Activated T-cell treated with anti-CD3 and anti-CD28 coated beads for 48 hours (primary cell): Measurements from ENCODE around the gene LRG1.
"Not testable (repeated sequence)": the region's sequence is repeated elsewhere in the genome, so short reads cannot be mapped to it uniquely, and the experiment has no call there.

ENCODE experiments used
- DNase-seq: peaks from one replicate; pipeline ENCODE4 v3.0.0-alpha.2; 2020; ENCODE audit warnings: low read depth

LRG1 gene

DNA sequence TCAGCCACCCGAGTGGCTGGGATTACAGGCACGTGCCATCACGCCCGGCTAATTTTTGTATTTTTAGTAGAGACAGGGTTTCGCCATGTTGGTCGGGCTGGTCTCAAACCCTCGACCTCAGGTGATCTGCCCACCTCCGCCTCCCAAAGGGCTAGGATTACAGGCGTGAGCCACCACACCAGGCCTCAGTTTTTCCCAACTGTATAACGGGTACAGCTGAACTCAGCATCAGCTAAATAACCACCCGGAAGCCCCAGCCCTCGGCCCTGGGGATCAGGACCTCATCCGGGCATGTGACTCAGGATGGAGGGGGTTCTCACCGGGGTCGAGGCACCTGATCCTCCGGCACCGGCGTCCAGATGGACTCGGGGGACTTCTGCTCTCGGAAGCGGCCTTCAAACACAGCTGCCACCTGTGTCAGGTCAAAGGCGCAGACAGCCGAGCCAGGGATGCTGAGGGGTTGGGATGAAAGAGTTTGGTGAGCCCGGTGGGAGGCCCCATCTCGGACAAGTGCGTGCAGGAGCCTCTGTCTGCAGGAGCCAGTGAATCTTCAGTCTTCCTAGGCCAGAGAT lies 10.7 kb upstream of the LRG1 start:
- DNase-seq, result no peak

DNA sequence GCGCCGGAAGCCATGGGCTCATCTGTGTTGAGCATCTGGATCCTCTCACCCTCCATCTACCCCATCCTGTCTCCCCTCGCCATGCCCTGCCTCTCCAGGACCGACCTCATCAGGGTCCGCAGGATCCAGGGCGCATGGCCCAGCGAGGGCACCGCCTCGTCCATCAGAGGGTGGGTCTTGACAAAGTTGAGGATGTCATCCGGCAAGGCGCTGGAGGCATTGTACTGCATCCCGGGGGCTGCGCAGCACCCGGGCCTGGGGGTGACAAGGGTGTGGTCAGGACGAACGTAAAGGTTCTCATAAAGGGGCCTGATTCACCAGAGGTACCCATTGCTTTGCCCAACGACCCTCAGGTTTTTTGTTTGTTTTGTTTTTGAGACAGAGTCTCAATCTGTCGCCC lies 10.2 kb upstream of the LRG1 start:
- no peak for DNase-seq

DNA sequence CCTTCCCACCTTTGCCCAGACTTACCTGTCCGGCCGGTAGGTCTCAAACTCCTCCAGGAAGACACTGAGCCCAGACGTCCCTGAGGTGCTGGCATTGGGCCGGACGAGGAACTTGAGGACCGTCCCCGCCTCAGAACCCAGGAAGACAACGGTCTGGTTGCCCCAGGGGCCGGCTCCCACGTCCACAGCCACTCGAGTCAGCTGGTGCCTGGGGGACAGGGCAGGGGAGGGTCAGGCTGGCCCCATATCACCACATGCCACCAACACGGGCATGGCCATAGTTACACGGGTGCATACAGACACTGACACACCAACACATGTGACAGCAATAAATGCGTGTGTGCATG lies 8.4 kb upstream of the LRG1 start:
- no peak for DNase-seq

DNA sequence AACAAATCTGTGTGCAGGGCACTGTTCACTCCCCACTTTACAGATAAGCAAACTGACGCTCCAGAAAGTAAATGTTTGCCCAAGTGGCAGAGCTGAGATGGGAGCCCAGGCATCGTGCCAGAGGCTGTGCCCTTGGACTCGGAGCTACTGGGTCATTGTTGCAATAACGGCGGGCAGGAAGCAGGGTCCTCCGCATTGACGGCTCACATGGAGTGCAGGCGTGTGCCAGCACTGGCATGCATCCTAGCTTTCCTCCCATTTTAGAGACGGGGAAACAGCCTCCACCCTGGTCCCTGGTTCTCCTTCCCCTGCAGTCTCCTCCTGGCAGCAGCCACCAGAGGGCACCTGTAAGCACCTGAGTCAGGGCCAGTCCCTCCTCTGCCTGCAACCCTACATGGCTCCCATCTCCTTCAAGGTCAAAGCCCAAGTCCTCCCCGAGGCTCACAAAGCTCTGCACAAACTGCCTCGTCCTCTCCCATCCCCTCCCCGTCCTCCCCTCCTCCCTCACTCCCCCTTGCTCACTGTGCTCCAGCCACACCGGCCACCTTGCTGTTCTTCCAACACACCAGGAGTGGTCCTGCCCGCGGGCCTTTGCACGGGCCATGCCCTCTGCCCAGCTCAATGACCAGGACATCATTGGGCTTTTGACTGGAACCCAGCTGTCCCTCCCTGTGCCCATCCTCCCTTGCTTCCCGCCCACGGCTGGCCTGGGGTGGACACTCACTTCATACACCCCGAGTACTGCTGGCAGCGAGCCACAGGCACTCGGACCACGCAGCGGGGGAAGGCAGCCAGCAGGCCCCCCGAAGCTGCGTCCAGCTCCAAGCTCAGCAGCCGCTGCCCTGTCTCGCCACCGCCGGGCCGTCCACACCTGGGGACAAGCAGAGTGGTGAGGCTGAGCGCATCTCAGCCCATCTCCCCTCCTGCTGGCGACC lies 7.7 kb upstream of the LRG1 start:
- DNase-seq, result peak; percentile 21

DNA sequence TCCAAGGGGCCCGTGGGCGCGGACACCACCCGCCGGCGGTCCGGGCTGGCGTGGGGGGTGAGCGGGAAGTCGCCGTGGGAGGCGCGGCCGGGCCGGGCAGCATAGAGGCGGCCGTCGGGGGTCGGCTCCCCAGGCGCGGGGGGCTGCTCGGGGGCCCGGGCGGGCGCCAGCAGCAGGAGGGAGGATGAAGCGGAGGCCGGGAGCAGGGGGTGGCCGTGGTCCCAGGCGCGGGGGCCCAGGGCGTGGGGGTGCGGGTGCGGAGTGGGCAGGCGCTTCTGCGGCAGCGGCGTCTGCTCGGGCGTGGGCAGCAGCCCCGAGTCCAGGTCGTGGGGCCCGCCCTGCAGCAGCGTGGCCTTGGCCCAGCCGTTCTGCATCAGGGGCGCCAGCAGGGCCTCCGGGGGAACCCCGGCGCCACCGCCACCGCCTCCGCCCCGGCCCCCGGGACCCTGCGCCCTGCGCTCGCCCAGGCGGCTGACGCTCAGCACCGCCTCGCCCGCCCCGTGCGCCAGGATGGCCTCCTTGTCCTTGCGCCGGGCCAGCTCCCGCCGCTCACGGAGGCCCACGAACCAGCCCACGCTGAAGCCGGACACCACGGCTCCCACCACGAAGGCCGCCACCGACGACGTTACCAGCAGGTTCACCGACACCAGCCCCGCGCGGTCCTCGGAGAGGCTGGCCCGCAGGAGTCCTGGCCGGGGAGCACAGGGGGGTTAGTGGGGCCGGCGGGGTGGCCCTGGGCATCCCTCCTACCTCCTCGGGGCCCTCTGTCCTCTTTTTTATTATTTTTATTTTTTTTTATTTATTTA lies 4.2 kb upstream of the LRG1 start:
- no peak for DNase-seq

DNA sequence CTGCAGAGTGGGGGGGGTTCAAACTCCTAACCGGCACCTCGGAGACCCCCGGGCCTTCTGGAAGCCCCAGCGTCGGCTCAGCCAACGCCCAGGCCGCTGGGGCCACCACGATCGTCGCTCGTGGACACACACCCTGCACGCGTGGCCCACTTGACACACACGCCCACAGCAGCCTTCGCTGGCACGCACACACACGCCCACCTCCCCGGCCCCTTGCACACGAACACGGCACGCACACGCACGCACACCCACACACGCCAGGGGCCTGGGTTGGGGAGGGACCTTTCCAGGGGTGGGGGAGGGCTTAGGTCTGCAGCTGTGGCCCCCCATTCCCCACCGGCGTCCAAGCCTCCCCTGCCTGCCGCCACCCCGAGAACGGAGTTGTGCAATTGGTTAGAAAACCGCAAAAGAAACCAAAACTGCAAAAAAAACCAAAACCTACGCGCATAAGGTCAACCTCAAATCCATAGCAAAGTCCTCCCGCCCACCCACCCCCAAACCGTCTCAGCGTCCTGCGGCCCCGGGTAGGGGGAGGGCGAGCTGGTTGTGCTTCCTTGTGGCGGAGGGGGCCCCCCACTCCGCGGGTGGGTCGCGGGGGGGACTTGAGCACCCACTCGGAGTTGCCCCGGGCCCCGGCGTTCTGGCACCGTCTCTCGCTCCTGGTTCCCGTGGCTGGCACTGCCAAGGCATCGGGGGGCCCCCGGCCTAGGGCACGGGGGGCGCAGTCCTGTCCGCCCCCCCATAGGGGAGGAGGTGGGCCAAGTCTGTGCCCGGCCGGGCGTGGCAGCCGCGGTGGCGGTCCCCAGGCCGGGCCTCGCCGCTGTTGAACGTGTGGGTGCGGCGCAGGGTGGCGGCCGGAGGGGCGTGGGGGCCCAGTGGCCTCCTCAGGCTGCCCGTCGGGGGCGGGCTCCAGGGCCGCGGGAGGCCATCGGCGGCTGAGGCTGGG lies 3.3 kb upstream of the LRG1 start:
- DNase-seq, result no peak

DNA sequence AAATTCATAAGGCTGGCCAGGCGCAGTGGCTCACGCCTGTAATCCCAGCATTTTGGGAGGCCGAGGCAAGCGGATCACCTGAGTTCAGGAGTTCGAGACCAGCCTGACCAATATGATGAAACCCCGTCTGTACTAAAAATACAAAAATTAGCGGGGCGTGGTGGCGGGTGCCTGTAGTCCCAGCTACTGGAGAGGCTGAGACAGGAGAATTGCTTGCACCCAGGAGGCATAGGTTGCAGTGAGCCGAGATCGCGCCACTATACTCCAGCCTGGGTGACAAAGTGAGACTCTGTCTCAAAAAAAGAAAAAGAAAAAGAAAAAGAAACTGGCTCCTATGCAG lies 1.9 kb upstream of the LRG1 start:
- DNase-seq, result not testable (repeated sequence)

DNA sequence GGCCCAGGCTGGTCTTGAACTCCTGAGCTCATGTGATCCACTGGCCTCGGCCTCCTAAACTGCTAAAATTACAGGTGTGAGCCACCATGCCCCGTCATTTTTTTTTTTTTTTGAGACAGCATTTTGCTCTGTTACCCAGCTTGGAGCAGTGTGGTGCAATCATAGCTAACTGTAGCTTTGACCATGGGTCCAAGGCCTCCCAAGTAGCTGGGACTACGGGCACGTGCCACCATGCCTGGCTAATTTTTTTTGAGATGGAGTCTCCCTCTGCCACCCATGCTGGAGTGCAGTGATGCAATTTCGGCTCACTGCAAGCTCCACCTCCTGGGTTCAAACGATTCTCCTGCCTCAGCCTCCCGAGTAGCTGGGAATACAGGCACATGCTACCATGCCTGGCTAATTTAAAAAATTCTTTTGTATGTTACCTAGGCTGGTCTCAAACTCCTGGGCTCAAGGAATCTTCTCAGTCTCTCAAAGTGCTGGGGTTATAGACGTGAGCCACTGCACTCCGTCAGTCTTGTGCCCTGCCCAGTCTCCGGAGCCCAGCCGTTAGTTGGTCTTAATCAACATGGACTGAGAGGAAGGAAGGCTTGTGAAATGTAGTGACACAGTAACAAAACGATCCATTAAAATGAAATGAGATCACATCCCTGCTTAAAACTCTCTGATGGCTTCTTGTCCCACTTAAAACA lies 1.4 kb upstream of the LRG1 start:
- DNase-seq, result no peak

DNA sequence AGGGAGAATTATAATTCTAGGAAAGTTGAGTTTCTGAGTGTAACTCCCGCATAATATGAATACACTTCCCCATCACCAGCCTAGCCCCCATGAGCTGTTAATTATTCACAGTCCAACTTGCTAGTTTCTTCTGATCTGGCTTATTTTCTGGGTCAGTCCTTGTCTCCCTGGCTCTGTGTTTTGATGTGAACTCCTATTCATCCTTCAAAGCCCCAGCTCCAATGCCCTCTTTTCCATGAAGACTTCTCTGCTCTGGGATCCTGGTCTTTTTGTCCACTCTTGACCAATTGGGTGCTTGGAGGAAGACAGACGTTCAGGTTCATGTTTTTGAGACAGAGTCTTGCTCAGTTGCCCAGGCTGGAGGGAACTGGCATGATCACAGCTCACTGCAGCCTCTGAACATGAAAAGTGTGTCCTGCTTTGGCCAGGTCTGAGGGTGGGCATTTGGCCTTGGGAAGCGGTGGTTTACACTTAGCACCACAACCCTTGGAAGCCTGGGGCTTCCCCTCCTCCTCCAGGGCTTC lies 605 bp downstream of the LRG1 start:
- no peak for DNase-seq

DNA sequence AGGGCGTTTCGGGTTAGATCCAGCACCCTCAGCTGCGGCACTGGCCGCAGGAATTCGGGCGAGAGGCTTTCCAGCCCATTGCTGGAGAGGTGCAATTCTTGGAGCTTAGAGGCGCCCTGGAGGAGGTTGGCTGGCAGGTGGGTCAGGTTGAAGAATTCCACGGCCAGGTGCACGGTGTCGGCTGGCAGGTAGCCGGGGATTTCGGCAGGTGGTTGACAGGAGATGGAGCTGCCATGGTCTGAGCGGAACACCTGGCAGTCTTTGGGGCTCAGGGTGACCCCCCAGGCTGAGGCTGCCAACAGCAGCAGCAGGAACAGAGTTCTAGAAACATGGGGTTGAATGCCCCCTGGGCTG lies 1.3 kb downstream of the LRG1 start:
- DNase-seq, result no peak

DNA sequence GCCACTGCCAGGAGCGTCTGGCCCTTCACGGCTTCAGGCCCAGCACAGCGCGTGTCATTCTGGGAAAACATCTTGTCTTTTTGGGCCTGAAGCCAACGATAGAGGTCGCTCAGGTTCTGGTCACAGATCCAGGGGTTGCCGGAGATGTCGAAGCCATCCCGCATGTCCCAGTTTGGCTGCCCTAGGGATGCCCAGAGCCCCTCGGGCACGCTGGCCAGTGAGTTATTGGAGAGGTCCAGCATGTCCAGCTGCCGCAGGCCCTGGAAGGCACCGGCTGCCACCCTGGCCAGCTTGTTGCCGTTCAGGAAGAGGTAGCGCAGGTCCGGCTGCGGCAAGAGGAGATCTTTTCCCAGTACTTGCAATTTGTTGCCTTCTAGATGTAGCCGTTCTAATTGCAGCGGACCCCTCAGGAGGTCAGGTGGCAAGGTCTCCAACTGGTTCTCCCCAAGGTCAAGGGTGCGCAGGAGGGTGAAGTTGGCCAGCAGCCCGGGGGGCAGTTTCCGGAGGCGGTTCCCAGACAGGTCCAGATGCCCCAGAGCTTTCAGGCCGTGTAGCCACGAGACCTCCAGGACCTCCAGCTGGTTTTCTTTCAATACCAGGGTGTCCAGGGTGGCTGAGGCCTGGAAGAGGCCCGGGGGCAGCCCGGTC lies 1.8 kb downstream of the LRG1 start:
- no peak for DNase-seq

DNA sequence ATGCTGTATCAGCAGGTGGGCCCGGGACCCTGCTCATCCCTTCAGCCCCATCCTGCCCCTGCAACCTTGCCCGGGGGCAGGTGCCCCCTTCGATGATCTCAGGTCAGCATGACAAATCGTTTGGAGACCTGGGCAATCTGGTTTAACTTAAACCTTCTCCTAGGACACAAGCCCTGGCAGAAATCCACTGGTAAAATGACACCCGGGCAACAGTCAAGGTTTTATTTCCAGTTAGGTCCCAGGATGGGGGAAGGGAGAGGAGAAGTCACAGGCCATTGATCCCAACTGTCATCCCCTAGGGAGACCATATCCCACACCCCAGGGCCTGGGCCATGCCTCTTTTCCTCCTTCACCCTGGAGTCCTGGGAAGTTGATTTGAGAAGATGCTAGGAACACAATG lies 3.0 kb downstream of the LRG1 start:
- no peak for DNase-seq

DNA sequence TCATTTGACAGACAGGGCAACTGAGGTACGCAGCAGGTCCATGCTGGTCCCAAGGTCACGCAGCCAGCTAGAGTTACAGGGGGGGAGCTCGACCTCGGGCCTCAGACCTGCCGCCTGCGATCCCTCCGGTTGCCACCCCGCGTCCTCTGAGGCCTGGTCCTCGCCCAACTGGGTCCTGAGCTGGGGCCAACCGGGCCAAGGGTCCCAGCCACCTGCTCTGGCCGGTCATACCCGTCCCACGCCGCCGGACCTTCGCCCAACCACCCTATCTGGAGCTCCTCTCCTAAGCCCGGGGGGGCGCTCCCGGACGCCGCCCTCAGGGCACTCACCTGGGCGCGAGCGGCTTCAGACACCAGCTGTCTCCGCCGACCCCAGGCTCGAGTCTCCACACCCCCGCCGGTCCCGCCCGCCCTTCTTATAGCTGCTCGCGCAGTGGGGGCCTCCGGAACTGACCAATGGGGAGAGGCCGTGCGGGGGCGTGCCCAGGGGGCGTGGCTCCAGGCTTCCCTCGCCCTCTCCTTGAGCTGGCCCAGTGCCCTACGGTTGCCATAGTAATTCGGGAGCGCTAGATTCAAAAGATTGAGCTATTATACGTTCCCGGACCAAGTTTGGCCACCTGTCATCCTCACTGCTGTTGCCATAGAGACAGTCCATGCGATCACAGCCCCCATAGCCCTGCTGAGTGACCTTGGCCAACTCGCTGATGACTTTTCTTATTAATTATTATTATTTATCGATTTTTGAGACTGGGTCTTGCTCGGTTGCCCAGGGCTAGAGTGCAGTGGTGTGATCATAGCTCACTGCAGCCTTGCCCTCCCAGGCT lies 4.8 kb downstream of the LRG1 start, which contains the start of gene PLIN5:
TSS of gene PLIN5 (minus strand) at position 389 of the 823 bp plus-strand sequence. CDS start 1,150 bp downstream, outside the sequence.
- DNase-seq, result peak; percentile 34

DNA sequence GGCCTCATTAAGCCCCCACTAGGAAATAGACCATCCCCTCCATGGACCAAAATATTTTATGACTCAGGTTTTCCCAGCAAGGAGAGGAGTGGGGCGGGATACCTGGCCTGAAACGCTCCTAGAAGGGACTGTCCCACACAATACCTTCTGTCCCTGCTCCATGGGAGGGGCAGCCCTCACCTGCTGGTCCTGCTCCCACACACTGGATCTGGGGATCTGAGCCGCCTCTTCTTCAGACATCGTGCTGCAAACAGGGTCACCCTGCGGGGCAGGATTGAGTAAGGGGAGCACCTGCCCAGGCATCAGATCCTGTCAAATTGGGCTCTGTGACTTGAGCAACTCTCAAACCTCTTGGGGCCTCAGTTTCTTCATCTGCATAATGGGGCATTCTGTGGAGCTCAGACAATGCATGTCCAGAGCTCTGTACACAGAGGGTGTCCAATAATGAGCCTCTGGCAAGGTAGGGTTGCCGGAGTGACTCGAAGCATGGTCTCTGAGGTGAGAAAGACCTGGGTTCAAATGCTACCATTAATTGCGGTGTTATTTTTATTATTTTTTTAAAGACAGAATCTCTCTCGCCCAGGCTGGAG lies 5.9 kb downstream of the LRG1 start:
- no peak for DNase-seq

DNA sequence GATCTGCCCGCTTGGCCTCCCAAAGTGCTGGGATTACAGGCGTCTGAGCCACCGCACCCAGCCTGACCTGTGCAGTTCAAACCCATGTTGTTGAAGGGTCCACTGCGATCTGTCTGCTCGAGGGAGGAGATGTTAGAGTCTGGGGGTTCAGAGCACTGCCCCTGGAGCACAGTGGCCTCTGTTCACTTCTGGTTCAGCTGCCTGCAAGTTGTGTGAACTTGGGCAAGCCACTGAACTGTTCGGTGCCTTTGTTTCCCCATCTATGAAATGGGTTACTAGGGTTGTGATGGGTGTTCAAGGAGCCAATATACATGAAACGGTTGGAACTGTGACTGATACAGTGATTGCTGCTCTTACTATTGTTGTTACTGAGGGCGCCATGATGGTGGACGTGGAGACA lies 6.5 kb downstream of the LRG1 start:
- DNase-seq, result no peak

DNA sequence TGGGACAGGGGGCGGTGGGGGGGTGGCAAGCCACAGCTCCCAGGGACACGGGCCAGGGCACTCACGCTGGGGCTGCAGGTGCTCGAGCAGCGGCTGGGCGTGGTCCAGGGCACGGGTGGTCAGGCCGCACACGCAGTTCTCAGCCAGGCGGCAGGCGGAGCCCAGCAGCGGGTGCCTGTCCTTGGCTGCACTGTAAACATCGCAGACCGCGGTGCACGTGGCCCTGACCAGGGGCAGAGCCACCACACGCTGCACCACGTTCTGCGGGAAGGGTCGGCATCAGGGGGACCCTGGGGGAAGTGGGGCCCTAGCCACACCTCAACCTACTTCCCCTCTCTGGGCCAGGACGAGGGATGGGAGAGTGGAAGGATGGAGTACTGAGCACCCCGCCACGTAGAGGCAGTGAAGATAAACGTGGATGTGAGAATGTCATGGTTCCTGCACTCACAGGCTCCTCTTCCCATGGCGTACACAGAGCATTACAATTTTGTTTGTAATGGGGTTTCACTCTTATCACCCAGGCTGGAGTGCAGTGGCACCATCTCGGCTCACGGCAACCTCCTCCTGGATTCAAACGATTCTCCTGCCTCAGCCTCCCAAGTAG lies 8.2 kb downstream of the LRG1 start:
- no peak for DNase-seq

DNA sequence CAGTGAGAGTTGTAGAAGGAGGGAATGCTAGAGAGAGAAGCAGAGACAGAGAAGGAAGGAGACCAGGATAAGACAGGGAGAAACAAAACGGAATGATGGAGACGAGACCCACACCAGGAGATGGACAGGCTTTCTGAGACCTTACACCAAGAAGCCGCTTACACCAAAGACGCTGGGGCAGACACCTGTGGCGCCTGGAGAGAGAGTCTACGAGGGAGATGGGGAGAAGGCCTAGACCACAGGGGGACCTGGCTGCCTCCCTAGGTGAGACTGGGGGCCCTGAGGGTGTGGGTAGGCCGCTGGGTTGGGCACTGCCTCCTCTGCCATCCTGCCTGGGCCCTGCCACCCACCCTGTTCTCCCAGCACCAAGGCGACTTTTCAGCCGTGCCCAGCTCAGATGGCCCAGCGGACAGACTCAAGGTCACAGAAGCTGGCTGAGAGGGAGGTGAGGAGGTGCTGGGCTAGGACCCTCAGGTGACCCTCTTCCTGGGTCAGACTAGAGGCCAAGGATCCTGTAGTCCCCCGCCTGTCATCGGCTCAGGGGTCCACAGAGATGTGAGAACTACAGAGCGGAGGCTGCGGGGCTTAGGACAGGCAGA lies 9.8 kb downstream of the LRG1 start:
- no peak for DNase-seq

DNA sequence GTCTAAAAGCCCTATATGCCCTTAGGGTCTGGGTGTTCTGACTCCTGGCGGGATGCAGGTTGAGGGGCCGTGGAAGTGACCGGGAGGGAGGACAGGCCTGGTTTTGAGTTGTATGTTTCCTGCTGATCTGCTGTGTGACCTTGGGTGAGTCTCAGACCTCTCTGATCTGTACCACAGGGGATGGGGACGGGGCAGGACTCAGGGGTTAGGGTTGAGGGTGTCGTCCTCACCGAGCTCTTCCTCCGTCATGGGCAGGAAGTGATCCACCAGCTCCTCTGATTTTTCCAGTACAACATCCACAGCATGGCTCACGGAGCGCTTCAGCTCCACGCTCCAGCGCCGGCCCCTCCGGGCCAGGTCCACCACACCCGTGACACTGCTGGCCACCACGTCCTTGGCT lies 11.0 kb downstream of the LRG1 start:
- DNase-seq, result no peak
